DND-41 (cell line): ENCODE data around the gene PDE4B.

ENCODE experiments used
- CTCF ChIP-seq: IDR thresholded peaks from 2 replicates; pipeline ENCODE4 v1.5.1; 2012; ENCODE audit warnings: borderline replicate concordance, low read length, moderate library complexity, mild to moderate bottlenecking; ENCODE audit not compliant: poor library complexity, severe bottlenecking; ENCODE audit errors: extremely low read depth
- EZH2 ChIP-seq: IDR thresholded peaks from 3 replicates; pipeline ENCODE4 v1.6.1; 2012; ENCODE audit warnings: borderline replicate concordance, low read depth, mild to moderate bottlenecking, moderate library complexity, low read length, inconsistent platforms; ENCODE audit not compliant: severe bottlenecking

DNA sequence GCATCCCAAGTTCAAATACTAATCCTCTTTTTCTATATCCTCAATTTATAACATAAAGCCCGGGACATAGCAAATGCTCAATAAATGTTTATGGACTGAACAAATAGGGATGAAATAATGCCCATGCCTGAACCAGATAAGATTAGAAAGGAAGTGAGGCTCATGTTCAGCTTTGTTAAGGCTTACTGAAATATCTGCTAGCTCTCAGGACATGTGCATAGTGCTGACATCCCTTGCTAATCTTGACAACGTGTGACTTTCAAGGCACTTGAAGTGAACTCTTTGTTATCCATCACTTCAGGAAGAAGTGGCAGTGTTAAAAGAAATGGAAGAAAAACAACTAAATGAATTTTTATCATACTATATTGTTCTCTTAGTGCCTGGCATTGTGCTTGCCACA is 481.0 kb downstream of the PDE4B start:
- TF ChIP-seq CTCF (no peak), EZH2 (no peak)
